Measurements from ENCODE around the gene TOM1L2. TPM values are rescaled to one million over a fixed set of nuclear protein-coding genes. Genes with fewer than 3 reads are reported as not detected.

Gene TOM1L2
- total RNA-seq, 1 donor from 2014 or later, result 4.3 TPM

DNA sequence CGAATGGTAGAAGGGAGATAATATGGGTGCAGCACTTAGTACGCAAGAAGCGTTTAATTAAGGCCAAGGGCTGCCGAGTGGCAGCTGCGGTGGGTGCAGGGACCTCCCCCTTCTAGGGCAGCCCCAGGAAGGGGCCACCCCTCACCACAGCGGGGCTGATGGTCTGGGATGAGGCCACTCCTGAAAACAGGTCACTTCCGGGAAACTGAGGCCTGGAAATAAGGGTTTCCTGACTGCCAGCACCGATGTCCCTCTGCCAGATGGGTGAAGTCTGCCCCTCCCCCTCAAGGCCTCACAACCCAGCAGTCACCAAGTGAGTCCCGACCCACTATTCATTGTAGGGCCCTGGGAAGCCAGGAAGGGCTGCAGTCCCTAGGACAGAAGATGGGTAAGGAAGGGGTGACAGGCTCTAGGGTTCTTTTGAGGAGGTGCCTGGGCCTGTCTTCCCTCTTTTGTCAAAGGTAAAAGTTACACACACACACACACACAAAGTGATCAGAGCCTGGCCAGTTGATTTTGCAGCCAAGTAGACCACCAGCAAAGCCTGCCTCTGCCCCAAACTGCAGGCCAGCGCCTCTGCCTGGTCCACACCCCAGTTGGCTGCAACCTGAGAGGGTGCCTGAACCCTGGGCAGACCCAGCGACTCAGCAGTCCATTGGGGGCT lies 147.9 kb downstream of the TOM1L2 start:
- H3K4me1 Mint-ChIP-seq, result peaks cover 73% of the 10 kb centered on the region
- Histone ChIP-seq H4K20me1 (ENCODE audit: low read depth) (peaks cover 90% of the 10 kb centered on the region), H3K4me1 (peaks cover 41% of the 10 kb centered on the region), H3K9me3 (ENCODE audit: low read depth) (no peaks in the 10 kb centered on the region), H3F3A (ENCODE audit: low read depth) (peaks cover 25% of the 10 kb centered on the region), H3K36me3 (no peaks in the 10 kb centered on the region), H2AFZ (replicated peaks) (no peak overlapping the region), H3K27ac (peak overlapping the region; percentile 89), H3K79me2 (ENCODE audit: low read depth) (peaks cover 80% of the 10 kb centered on the region), H3K27me3 (no peaks in the 10 kb centered on the region), H3K4me2 (peak overlapping the region; percentile 71), H3K9ac (no peak overlapping the region), H3K4me3 (peak overlapping the region; percentile 25)
- no peaks in the 10 kb centered on the region for H3K9me3 Mint-ChIP-seq
- H3K27me3 Mint-ChIP-seq (ENCODE audit: insufficient read depth, low read depth), result peaks cover 3% of the 10 kb centered on the region
- peak; percentile 37 for DNase-seq (ENCODE audit: low spot score)
- no peak for TF ChIP-seq EZH2phosphoT487 (IDR thresholded peaks at IDR 0.05)
- TF ChIP-seq EZH2 (IDR thresholded peaks at IDR 0.05), result no peak
- peak overlapping the region; percentile 94 for H3K27ac Mint-ChIP-seq
- H3K4me3 Mint-ChIP-seq, result peak overlapping the region; percentile 80
- H3K36me3 Mint-ChIP-seq, result peaks cover 3% of the 10 kb centered on the region

DNA sequence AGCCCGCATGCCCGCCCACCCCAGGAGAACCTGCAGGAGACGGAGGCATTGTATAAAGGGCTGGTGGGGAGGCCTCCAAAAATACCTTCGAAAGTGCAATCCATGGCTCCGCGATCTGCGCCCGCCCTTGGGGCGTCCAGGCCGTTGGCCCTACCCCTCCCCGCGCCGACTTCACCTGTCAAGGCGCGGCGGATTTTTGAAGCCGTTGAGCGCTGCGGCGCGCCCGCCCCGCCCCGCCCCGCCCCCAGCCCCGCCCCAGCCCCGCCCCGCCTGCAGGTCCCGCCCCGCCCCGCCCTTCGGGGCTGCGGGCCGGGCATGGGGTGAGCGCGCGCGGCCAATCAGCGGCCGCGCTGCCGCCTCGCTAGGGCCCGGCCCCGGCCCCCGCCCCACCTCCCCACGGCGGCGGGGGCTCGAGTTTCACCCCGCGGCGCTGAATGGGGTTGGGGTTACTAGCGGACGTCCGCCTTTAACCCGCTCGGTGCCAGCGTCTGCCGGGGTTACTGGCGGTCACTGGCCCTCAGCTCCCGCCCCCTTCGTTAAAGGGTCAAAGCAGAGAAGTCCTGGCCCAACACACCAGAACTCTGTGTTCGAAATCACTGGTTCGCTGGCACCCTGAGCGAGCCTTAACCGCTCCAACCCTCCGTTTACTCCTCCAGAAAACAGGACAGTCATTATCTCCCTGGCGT lies 148.6 kb downstream of the TOM1L2 start:
- H3K4me1 ChIP-seq, result peaks cover 41% of the 10 kb centered on the region

DNA sequence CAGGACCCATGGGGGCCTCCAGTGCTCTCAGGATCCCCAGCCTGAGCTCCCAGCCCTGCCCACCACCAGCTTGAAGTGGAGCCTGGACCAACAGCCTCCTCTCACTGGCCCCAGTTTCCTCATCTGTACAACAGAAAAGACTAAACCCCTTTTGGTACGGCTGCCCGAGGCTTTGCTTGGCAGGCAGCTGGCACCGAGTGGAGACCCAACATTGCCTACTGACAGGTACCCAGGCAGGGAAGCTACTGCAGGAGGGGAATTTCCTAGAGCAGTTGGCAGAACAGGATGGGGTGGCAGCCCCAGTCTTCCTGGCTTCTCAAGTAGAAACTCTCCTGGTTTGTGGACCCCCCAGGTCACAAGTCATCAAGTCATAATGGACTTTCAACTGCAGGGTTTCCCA lies 149.6 kb downstream of the TOM1L2 start:
- TF ChIP-seq EZH2phosphoT487 (IDR thresholded peaks at IDR 0.05) (no peak), EZH2 (IDR thresholded peaks at IDR 0.05) (no peak)
- TF ChIP-seq, protein P1, sequence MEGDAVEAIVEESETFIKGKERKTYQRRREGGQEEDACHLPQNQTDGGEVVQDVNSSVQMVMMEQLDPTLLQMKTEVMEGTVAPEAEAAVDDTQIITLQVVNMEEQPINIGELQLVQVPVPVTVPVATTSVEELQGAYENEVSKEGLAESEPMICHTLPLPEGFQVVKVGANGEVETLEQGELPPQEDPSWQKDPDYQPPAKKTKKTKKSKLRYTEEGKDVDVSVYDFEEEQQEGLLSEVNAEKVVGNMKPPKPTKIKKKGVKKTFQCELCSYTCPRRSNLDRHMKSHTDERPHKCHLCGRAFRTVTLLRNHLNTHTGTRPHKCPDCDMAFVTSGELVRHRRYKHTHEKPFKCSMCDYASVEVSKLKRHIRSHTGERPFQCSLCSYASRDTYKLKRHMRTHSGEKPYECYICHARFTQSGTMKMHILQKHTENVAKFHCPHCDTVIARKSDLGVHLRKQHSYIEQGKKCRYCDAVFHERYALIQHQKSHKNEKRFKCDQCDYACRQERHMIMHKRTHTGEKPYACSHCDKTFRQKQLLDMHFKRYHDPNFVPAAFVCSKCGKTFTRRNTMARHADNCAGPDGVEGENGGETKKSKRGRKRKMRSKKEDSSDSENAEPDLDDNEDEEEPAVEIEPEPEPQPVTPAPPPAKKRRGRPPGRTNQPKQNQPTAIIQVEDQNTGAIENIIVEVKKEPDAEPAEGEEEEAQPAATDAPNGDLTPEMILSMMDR (IDR thresholded peaks at IDR 0.05), result no peak
- H3K36me3 ChIP-seq, result no peaks in the 10 kb centered on the region
- no peak for DNase-seq (ENCODE audit: low spot score)
- H3K27ac Mint-ChIP-seq, result no peak overlapping the region
- no peaks in the 10 kb centered on the region for H3K9me3 Mint-ChIP-seq
- H3K4me3 Mint-ChIP-seq, result peak overlapping the region; percentile 79
- no peak overlapping the region for H3K27ac ChIP-seq
- H3K79me2 ChIP-seq (ENCODE audit: low read depth), result peaks cover 65% of the 10 kb centered on the region
- peak overlapping the region; percentile 92 for H3K4me2 ChIP-seq
- no peaks in the 10 kb centered on the region for H3K27me3 ChIP-seq
- H3K9ac ChIP-seq, result no peak overlapping the region
- no peaks in the 10 kb centered on the region for H3K9me3 ChIP-seq (ENCODE audit: low read depth)
- H3K4me3 ChIP-seq, result peak overlapping the region; percentile 59
- H3K4me1 ChIP-seq, result peaks cover 41% of the 10 kb centered on the region
- peaks cover 3% of the 10 kb centered on the region for H3K27me3 Mint-ChIP-seq (ENCODE audit: insufficient read depth, low read depth)
- H3F3A ChIP-seq (ENCODE audit: low read depth), result peaks cover 25% of the 10 kb centered on the region
- H2AFZ ChIP-seq (replicated peaks), result no peak overlapping the region
- peaks cover 10% of the 10 kb centered on the region for H3K36me3 Mint-ChIP-seq
- peaks cover 71% of the 10 kb centered on the region for H3K4me1 Mint-ChIP-seq
- peaks cover 85% of the 10 kb centered on the region for H4K20me1 ChIP-seq (ENCODE audit: low read depth)

More for the DNA sequence above, 148.6 kb downstream of the TOM1L2 start:
- peak; percentile 99 for DNase-seq (ENCODE audit: low spot score)
- H4K20me1 ChIP-seq (ENCODE audit: low read depth), result peaks cover 87% of the 10 kb centered on the region
- H3K9me3 ChIP-seq (ENCODE audit: low read depth), result no peaks in the 10 kb centered on the region
- H3K9ac ChIP-seq, result no peak overlapping the region
- Mint-ChIP-seq H3K27me3 (ENCODE audit: insufficient read depth, low read depth) (peaks cover 3% of the 10 kb centered on the region), H3K36me3 (peaks cover 7% of the 10 kb centered on the region), H3K4me1 (peaks cover 75% of the 10 kb centered on the region), H3K27ac (peak overlapping the region; percentile 59), H3K9me3 (no peaks in the 10 kb centered on the region), H3K4me3 (peak overlapping the region; percentile 80)
- no peak overlapping the region for H2AFZ ChIP-seq (replicated peaks)
- H3K4me3 ChIP-seq, result peak overlapping the region; percentile 59
- H3K27ac ChIP-seq, result peak overlapping the region; percentile 89
- TF ChIP-seq, protein P1 (IDR thresholded peaks at IDR 0.05), result no peak
- no peak for TF ChIP-seq EZH2phosphoT487 (IDR thresholded peaks at IDR 0.05)
- no peak for TF ChIP-seq EZH2 (IDR thresholded peaks at IDR 0.05)
- H3K27me3 ChIP-seq, result no peaks in the 10 kb centered on the region
- peaks cover 74% of the 10 kb centered on the region for H3K79me2 ChIP-seq (ENCODE audit: low read depth)
- no peaks in the 10 kb centered on the region for H3K36me3 ChIP-seq
- peak overlapping the region; percentile 92 for H3K4me2 ChIP-seq
- peaks cover 25% of the 10 kb centered on the region for H3F3A ChIP-seq (ENCODE audit: low read depth)
